Lower leg skin (tissue), 4 donors: ENCODE results near the gene RXRA. TPM values are rescaled to one million over a fixed set of nuclear protein-coding genes. Genes with fewer than 3 reads are reported as not detected.

Source experiments
- DNase-seq, 2 donors: peaks; one replicate each; pipeline ENCODE4 v3.0.0-alpha.2; 2019; ENCODE audit warnings: low spot score in 2 of 2
- H3K4me3 ChIP-seq: fragments of 200-600 bp; sonication (generic); 2 replicates; pipeline ENCODE4 v1.5.1; 2017; ENCODE audit warnings: mild to moderate bottlenecking, low read depth; ENCODE audit not compliant: poor library complexity, severe bottlenecking
- CTCF ChIP-seq, 3 donors: fragments of 450-650 bp; IDR thresholded peaks; one replicate each; pipeline ENCODE4 v1.5.1; 2016; ENCODE audit warnings: antibody characterized with exemption in 3 of 3, mild to moderate bottlenecking in 3 of 3, moderate library complexity in 2 of 3
- POLR2A ChIP-seq, 2 donors: fragments of 450-650 bp; IDR thresholded peaks; one replicate each; pipeline ENCODE4 v1.6.1; 2016 to 2017; ENCODE audit warnings: antibody characterized with exemption in 2 of 2, mild to moderate bottlenecking in 1 of 2, moderate library complexity in 1 of 2
- WGBS, 2 donors: methylation state at CpG; one replicate each; pipeline ENCODE4 v1.1.5; 2018; 5-methylcytosine and 5-hydroxymethylcytosine counted together
- intact Hi-C: fragments of 100-400 bp; cut with DNase I; formaldehyde crosslinking; loops from one replicate; pipeline ENCODE4 v1.15.0; 2023; ENCODE audit warnings: low total_unique reads
- total RNA-seq, 4 donors: library from RNA; depleted of rRNA; stranded (reverse); fragments of >200 nt; gene quantifications; one replicate each; pipeline ENCODE4 v1.1.0, GENCODE V29; 2016

RXRA gene
- total RNA-seq, 4 donors from 2014 or later = 143 to 242 (median 166) TPM

GRCh38 chr9:134436379-134436762, 110.1 kb downstream of the RXRA start:
- no peak for TF ChIP-seq CTCF (IDR thresholded peaks at IDR 0.05)
- no peak for TF ChIP-seq POLR2A (IDR thresholded peaks at IDR 0.05)
- no peak overlapping the region for H3K4me3 ChIP-seq
- DNase-seq = peak in 1 of 2 donors; percentile 88
- 21 to 44% methylated on average over 12 of the region's 12 CpGs for WGBS, 2 donors
- intact Hi-C loops = no loop called here

GRCh38 chr9:134436911-134437310, 110.7 kb downstream of the RXRA start:
- TF ChIP-seq POLR2A (IDR thresholded peaks at IDR 0.05) = no peak
- no peak for TF ChIP-seq CTCF (IDR thresholded peaks at IDR 0.05)
- H3K4me3 ChIP-seq = no peak overlapping the region
- 55 to 58% methylated on average over 13 of the region's 13 CpGs for WGBS, 2 donors
- intact Hi-C loops = no loop called here
- DNase-seq = no peak

- no peak for TF ChIP-seq POLR2A (IDR thresholded peaks at IDR 0.05)
- intact Hi-C loops = no loop called here
- DNase-seq = no peak
- no peak overlapping the region for H3K4me3 ChIP-seq
- 46 to 68% methylated on average over 21 to 31 of the region's 31 CpGs for WGBS, 2 donors
Observed at GRCh38 chr9:134437403-134438194, 111.3 kb downstream of the RXRA start.

DNA sequence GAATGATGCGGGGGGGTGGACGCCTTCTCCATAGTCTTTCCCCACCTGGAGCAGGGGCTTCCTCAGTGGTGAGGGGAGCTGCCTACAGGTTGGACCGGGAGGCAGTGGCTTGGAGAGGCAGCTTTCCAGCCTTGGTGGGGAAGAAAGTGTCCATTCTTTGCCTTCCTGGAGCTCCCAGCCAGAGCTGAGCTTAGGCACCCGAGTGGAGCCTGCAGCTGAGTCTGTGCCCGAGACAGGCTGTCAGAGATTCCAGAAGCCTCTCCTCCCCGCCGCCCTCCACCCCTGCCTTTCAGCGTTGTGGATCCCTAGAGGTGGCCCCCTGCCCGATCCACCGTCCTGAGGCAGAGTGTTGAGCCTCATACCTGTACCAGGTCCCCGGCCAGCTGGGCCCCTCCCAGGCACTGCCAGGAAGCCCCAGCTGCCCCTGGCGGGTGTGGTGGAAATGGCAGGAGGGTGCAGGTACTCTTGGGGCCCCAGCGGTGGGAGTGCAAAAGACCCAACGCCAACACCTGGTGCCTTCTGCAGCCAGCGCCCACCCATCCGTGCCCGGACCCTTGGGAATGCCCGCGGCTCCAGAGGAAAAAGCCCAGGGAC, 112.0 kb downstream of the RXRA start:
- WGBS, 2 donors = 70 to 79% methylated on average over 11 to 13 of the region's 19 CpGs
- intact Hi-C loops = no loop called here
- TF ChIP-seq POLR2A (IDR thresholded peaks at IDR 0.05) (no peak), CTCF (IDR thresholded peaks at IDR 0.05) (no peak)
- no peak overlapping the region for H3K4me3 ChIP-seq
- DNase-seq = peak in 1 of 2 donors; percentile 89

- no peak for TF ChIP-seq CTCF (IDR thresholded peaks at IDR 0.05)
- TF ChIP-seq POLR2A (IDR thresholded peaks at IDR 0.05) = no peak
- DNase-seq = no peak
- intact Hi-C loops = no loop called here
- no peak overlapping the region for H3K4me3 ChIP-seq
- 84 to 86% methylated on average over 23 of the region's 23 CpGs for WGBS, 2 donors
Observed at GRCh38 chr9:134439368-134439784, 113.1 kb downstream of the RXRA start.

GRCh38 chr9:134440636-134441226, 114.5 kb downstream of the RXRA start:
- H3K4me3 ChIP-seq = no peak overlapping the region
- intact Hi-C loops = no loop called here
- DNase-seq = no peak
- 58 to 67% methylated on average over 12 to 14 of the region's 16 CpGs for WGBS, 2 donors
- no peak for TF ChIP-seq POLR2A (IDR thresholded peaks at IDR 0.05)
- TF ChIP-seq CTCF (IDR thresholded peaks at IDR 0.05) = no peak
